Skin epidermis (tissue), 12 donors: ENCODE results near the gene RUFY2.
"Not testable (repeated sequence)": the region's sequence is repeated elsewhere in the genome, so short reads cannot be mapped to it uniquely, and the experiment has no call there.

ENCODE experiments used
- H3K27ac ChIP-seq, 21 experiments: fragments of 200-600 bp; sonication (generic) in 11 of 21; one replicate each; pipeline ENCODE4 v1.5.0; 2020; ENCODE audit warnings: mild to moderate bottlenecking in 3 of 21, inconsistent platforms in 2 of 21, moderate library complexity in 2 of 21
- H3K4me3 ChIP-seq, 7 experiments: fragments of 200-600 bp; sonication (generic) in 2 of 7; one replicate each; pipeline ENCODE4 v1.5.0; 2020; ENCODE audit warnings: inconsistent platforms in 2 of 7, mild to moderate bottlenecking in 2 of 7, moderate library complexity in 1 of 7

Gene RUFY2

GRCh38 chr10:68406815-68407548 is at the start of gene RUFY2:
Gene RUFY2, minus strand, starts transcription at chr10:68407277. Its CDS starts 88 bp downstream, at chr10:68407189.
- peak within 1 kb of the TSS; percentile 61 to 97 (median 94) for H3K27ac ChIP-seq
- H3K4me3 ChIP-seq: peak within 1 kb of the TSS; percentile 71 to 100 (median 98)

GRCh38 chr10:68449698-68450097 is 42.6 kb upstream of the RUFY2 start:
- not testable (repeated sequence) for H3K27ac ChIP-seq, H3K4me3 ChIP-seq

GRCh38 chr10:68446179-68446578 is 39.1 kb upstream of the RUFY2 start:
- H3K4me3 ChIP-seq: no peak overlapping the region
- H3K27ac ChIP-seq: no peak overlapping the region

- Histone ChIP-seq H3K27ac (no peak overlapping the region), H3K4me3 (no peak overlapping the region)
These were observed 35.9 kb upstream of the RUFY2 start for GRCh38 chr10:68442971-68443370.

- Histone ChIP-seq H3K27ac (no peak overlapping the region), H3K4me3 (no peak overlapping the region)
These were observed 33.8 kb upstream of the RUFY2 start for GRCh38 chr10:68440898-68441297.

- Histone ChIP-seq H3K4me3 (no peak overlapping the region), H3K27ac (no peak overlapping the region)
These were observed 28.7 kb upstream of the RUFY2 start for GRCh38 chr10:68435803-68436202.

GRCh38 chr10:68434657-68435056 is 27.6 kb upstream of the RUFY2 start:
- no peak overlapping the region for H3K4me3 ChIP-seq
- no peak overlapping the region for H3K27ac ChIP-seq

- Histone ChIP-seq H3K4me3 (no peak overlapping the region), H3K27ac (no peak overlapping the region)
These were observed 21.5 kb upstream of the RUFY2 start for GRCh38 chr10:68428396-68429104.

GRCh38 chr10:68424454-68425014 is 17.5 kb upstream of the RUFY2 start:
- Histone ChIP-seq H3K4me3 (no peak overlapping the region), H3K27ac (no peak overlapping the region)

GRCh38 chr10:68423522-68423921 is 16.4 kb upstream of the RUFY2 start:
- H3K4me3 ChIP-seq: no peak overlapping the region

GRCh38 chr10:68419376-68419775 is 12.3 kb upstream of the RUFY2 start:
- no peak overlapping the region for H3K4me3 ChIP-seq
- H3K27ac ChIP-seq: no peak overlapping the region

More at GRCh38 chr10:68423522-68423921, 16.4 kb upstream of the RUFY2 start:
- H3K27ac ChIP-seq: no peak overlapping the region

GRCh38 chr10:68408898-68409518 is 1.9 kb upstream of the RUFY2 start:
- H3K4me3 ChIP-seq: no peak overlapping the region
- no peak overlapping the region for H3K27ac ChIP-seq

- peak overlapping the region; percentile 71 to 100 (median 98) for H3K4me3 ChIP-seq
- H3K27ac ChIP-seq: peak overlapping the region; percentile 61 to 97 (median 94)
These were observed 814 bp downstream of the RUFY2 start for GRCh38 chr10:68406111-68406814.

- Histone ChIP-seq H3K4me3 (no peak overlapping the region), H3K27ac (no peak overlapping the region)
These were observed 3.4 kb downstream of the RUFY2 start for GRCh38 chr10:68403701-68404100.

GRCh38 chr10:68402276-68402675 is 4.8 kb downstream of the RUFY2 start:
- Histone ChIP-seq H3K4me3 (no peak overlapping the region), H3K27ac (no peak overlapping the region)

- H3K27ac ChIP-seq: no peak overlapping the region
- no peak overlapping the region for H3K4me3 ChIP-seq
These were observed 10.1 kb downstream of the RUFY2 start for GRCh38 chr10:68397005-68397404.

- Histone ChIP-seq H3K27ac (no peak overlapping the region), H3K4me3 (no peak overlapping the region)
These were observed 21.3 kb downstream of the RUFY2 start for GRCh38 chr10:68385740-68386139.

GRCh38 chr10:68371604-68372003 is 35.5 kb downstream of the RUFY2 start:
- H3K27ac ChIP-seq: no peak overlapping the region

GRCh38 chr10:68367121-68367520 is 40.0 kb downstream of the RUFY2 start:
- H3K4me3 ChIP-seq: no peak overlapping the region
- H3K27ac ChIP-seq: no peak overlapping the region

More at GRCh38 chr10:68371604-68372003, 35.5 kb downstream of the RUFY2 start:
- no peak overlapping the region for H3K4me3 ChIP-seq

- H3K4me3 ChIP-seq: no peak overlapping the region
These were observed 40.5 kb downstream of the RUFY2 start for GRCh38 chr10:68366600-68366999.

More at GRCh38 chr10:68366600-68366999, 40.5 kb downstream of the RUFY2 start:
- no peak overlapping the region for H3K27ac ChIP-seq
